IPS-20b (cell line): ENCODE measurements around the gene REN.

Experiments used
- H3K27ac ChIP-seq: one replicate; pipeline ENCODE4 v1.5.1; 2013; ENCODE audit warnings: low read length
- H3K27me3 ChIP-seq: 2 replicates; pipeline ENCODE4 v1.6.1; 2013; ENCODE audit warnings: mild to moderate bottlenecking, low read length, inconsistent platforms; ENCODE audit not compliant: insufficient read depth
- H3K36me3 ChIP-seq: 2 replicates; pipeline ENCODE4 v1.6.1; 2013; ENCODE audit warnings: low read depth, mild to moderate bottlenecking, inconsistent platforms, low read length, moderate library complexity; ENCODE audit not compliant: insufficient read depth
- H3K4me1 ChIP-seq: 2 replicates; pipeline ENCODE4 v1.6.1; 2013; ENCODE audit warnings: mild to moderate bottlenecking, control low read depth, inconsistent platforms, low read length, moderate library complexity; ENCODE audit not compliant: insufficient read depth
- H3K4me3 ChIP-seq: 2 replicates; pipeline ENCODE4 v1.5.1; 2013; ENCODE audit warnings: mild to moderate bottlenecking, low read length, inconsistent platforms
- H3K9ac ChIP-seq: 2 replicates; pipeline ENCODE4 v1.6.1; 2013; ENCODE audit warnings: low read depth, mild to moderate bottlenecking, inconsistent platforms, low read length, moderate library complexity
- H3K9me3 ChIP-seq: 2 replicates; pipeline ENCODE4 v1.6.1; 2013; ENCODE audit warnings: mild to moderate bottlenecking, low read depth, low read length, inconsistent platforms; ENCODE audit not compliant: insufficient read depth

REN gene

DNA sequence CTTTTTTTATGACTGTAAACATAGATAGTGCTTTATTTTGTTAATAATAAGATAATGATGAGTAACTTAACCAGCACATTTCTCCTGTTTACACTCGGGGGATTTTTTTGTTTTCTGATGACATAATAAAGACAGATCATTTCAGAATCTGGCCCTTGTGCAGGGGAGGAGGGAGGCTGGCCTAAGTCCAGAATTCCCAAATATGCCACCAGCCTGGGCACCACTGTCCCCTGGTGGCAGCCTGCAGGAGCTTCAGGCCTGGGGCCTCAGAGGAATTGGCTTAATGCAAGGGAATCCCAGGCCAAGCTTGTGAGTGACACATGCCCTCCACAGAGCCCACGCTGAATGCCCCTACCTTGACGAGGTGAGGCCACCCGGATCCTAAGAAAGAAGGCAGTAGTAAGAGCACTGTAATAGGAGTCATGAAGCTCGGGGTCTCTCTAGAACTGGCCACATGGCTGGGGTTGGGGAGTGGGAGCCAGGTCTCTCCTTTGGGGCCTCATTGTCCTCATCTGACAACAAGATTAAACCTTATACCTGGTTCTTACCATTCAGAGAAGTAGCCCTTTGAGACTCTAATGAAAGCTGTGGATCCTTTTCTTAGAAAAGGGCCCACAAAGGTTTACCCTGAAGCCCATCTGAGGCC lies 38.4 kb downstream of the REN start:
- no peak overlapping the region for H3K4me3 ChIP-seq
- H3K9me3 ChIP-seq = no peaks in the 10 kb centered on the region
- no peak overlapping the region for H3K27ac ChIP-seq
- H3K36me3 ChIP-seq = peaks cover 65% of the 10 kb centered on the region
- no peaks in the 10 kb centered on the region for H3K27me3 ChIP-seq
- no peak overlapping the region for H3K9ac ChIP-seq
- H3K4me1 ChIP-seq = peaks cover 6% of the 10 kb centered on the region; the same call in 1 of the 2 replicates

GRCh38 chr1:204126956-204127355 lies 39.2 kb downstream of the REN start:
- Histone ChIP-seq H3K36me3 (peaks cover 73% of the 10 kb centered on the region), H3K27me3 (no peaks in the 10 kb centered on the region), H3K4me1 (peaks cover 6% of the 10 kb centered on the region; the same call in 1 of the 2 replicates), H3K9me3 (no peaks in the 10 kb centered on the region), H3K4me3 (no peak overlapping the region), H3K9ac (no peak overlapping the region), H3K27ac (no peak overlapping the region)

GRCh38 chr1:204126386-204126785 lies 39.8 kb downstream of the REN start:
- peaks cover 79% of the 10 kb centered on the region for H3K36me3 ChIP-seq
- no peak overlapping the region for H3K9ac ChIP-seq
- H3K27me3 ChIP-seq = no peaks in the 10 kb centered on the region
- H3K4me1 ChIP-seq = peaks cover 6% of the 10 kb centered on the region; the same call in 1 of the 2 replicates
- H3K27ac ChIP-seq = no peak overlapping the region
- H3K9me3 ChIP-seq = no peaks in the 10 kb centered on the region
- H3K4me3 ChIP-seq = no peak overlapping the region

GRCh38 chr1:204125759-204126351 lies 40.3 kb downstream of the REN start:
- H3K9me3 ChIP-seq = no peaks in the 10 kb centered on the region
- no peak overlapping the region for H3K27ac ChIP-seq
- H3K4me1 ChIP-seq = peaks cover 3% of the 10 kb centered on the region; the same call in 1 of the 2 replicates
- H3K36me3 ChIP-seq = peaks cover 83% of the 10 kb centered on the region
- H3K9ac ChIP-seq = no peak overlapping the region
- no peaks in the 10 kb centered on the region for H3K27me3 ChIP-seq
- no peak overlapping the region for H3K4me3 ChIP-seq

GRCh38 chr1:204124639-204125038 lies 41.5 kb downstream of the REN start:
- Histone ChIP-seq H3K4me1 (peaks cover 3% of the 10 kb centered on the region; the same call in 1 of the 2 replicates), H3K27me3 (no peaks in the 10 kb centered on the region), H3K9me3 (no peaks in the 10 kb centered on the region), H3K4me3 (no peak overlapping the region), H3K36me3 (peaks cover 86% of the 10 kb centered on the region), H3K27ac (no peak overlapping the region), H3K9ac (no peak overlapping the region)

- H3K27me3 ChIP-seq = no peaks in the 10 kb centered on the region
- no peak overlapping the region for H3K27ac ChIP-seq
- peaks cover 94% of the 10 kb centered on the region for H3K36me3 ChIP-seq
- no peak overlapping the region for H3K4me3 ChIP-seq
- H3K9me3 ChIP-seq = no peaks in the 10 kb centered on the region
- H3K4me1 ChIP-seq = no peaks in the 10 kb centered on the region; the same call in 1 of the 2 replicates
- H3K9ac ChIP-seq = no peak overlapping the region
Observed at GRCh38 chr1:204123376-204123775, 42.8 kb downstream of the REN start.

GRCh38 chr1:204121840-204122555 lies 44.1 kb downstream of the REN start:
- H3K27ac ChIP-seq = no peak overlapping the region
- H3K27me3 ChIP-seq = no peaks in the 10 kb centered on the region
- no peak overlapping the region for H3K4me3 ChIP-seq
- peaks cover 94% of the 10 kb centered on the region for H3K36me3 ChIP-seq
- H3K4me1 ChIP-seq = no peaks in the 10 kb centered on the region
- no peak overlapping the region for H3K9ac ChIP-seq
- H3K9me3 ChIP-seq = no peaks in the 10 kb centered on the region

DNA sequence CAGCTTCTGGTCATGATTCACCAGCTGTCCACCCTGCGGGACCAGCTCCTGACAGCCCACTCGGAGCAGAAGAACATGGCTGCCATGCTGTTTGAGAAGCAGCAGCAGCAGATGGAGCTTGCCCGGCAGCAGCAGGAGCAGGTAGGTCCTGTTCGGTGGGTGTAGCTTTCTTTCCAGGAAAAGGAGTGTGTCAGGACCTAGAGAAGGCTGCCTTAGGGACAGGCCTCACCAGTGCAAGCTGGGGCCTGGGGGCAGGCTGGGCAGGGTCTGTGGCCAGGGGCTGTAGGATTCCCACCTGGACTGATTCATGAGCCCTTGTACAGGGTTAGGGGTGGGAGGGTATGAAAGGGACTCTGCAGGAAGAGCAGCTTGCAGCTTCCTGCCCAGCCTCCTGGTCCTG lies 49.6 kb downstream of the REN start:
- H3K9ac ChIP-seq = no peak overlapping the region
- H3K27me3 ChIP-seq = no peaks in the 10 kb centered on the region
- peaks cover 68% of the 10 kb centered on the region for H3K36me3 ChIP-seq
- H3K4me1 ChIP-seq = no peaks in the 10 kb centered on the region
- no peaks in the 10 kb centered on the region for H3K9me3 ChIP-seq
- no peak overlapping the region for H3K4me3 ChIP-seq
- no peak overlapping the region for H3K27ac ChIP-seq

DNA sequence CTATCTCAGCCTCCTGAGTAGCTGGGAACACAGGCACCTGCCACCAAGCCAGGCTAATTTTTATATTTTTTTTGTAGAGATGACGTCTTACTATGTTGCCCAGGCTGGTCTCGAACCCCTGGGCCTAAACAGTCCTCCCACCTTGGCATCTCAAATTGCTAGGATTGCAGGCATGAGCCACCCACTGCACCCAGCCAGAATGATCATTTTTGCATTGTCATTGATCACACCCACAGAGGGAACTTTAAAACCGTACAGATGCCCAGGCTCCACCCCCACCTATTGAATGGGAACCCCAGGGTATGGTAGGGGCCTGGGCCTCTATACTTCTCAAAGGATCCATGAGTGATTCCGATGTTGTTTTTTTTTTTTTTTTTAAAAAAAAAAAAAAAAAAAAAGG lies 51.0 kb downstream of the REN start:
- Histone ChIP-seq H3K27me3 (no peaks in the 10 kb centered on the region), H3K36me3 (peaks cover 57% of the 10 kb centered on the region), H3K9ac (no peak overlapping the region), H3K4me3 (no peak overlapping the region), H3K9me3 (no peaks in the 10 kb centered on the region), H3K27ac (no peak overlapping the region), H3K4me1 (peaks cover 11% of the 10 kb centered on the region; the same call in 1 of the 2 replicates)

GRCh38 chr1:204114606-204115005 lies 51.5 kb downstream of the REN start:
- Histone ChIP-seq H3K36me3 (peaks cover 52% of the 10 kb centered on the region), H3K9ac (no peak overlapping the region), H3K9me3 (no peaks in the 10 kb centered on the region), H3K4me1 (peaks cover 11% of the 10 kb centered on the region; the same call in 1 of the 2 replicates), H3K27ac (no peak overlapping the region), H3K27me3 (no peaks in the 10 kb centered on the region), H3K4me3 (no peak overlapping the region)

- Histone ChIP-seq H3K27ac (no peak overlapping the region), H3K9me3 (no peaks in the 10 kb centered on the region), H3K9ac (no peak overlapping the region), H3K27me3 (no peaks in the 10 kb centered on the region), H3K4me3 (no peak overlapping the region), H3K4me1 (peaks cover 17% of the 10 kb centered on the region), H3K36me3 (peaks cover 45% of the 10 kb centered on the region)
Observed at GRCh38 chr1:204113896-204114295, 52.2 kb downstream of the REN start.
